Body of pancreas (tissue), 4 donors: ENCODE results near the gene RASGRP2. TPM values are rescaled to one million over a fixed set of nuclear protein-coding genes. Genes with fewer than 3 reads are reported as not detected.

Source experiments
- ATAC-seq: fragments of 150-250 bp; one replicate; pipeline ENCODE4 v1.9.1; 2016
- DNase-seq, 4 donors: peaks; one replicate each; pipeline ENCODE4 v3.0.0-alpha.2; 2019
- H3K27ac ChIP-seq, 4 donors: fragments of 200-600 bp; sonication (generic); 1 replicate in 3 of 4; 2 replicates in 1 of 4; pipeline versions ENCODE4 v1.5.1 to v1.6.1; 2016 to 2019; ENCODE audit warnings: mild to moderate bottlenecking in 1 of 4, mixed read lengths in 1 of 4, moderate library complexity in 1 of 4
- H3K27me3 ChIP-seq, 2 donors: fragments of 200-600 bp; sonication (generic); one replicate each; pipeline ENCODE4 v1.6.0; 2016; ENCODE audit warnings: mild to moderate bottlenecking in 1 of 2
- H3K36me3 ChIP-seq, 2 donors: fragments of 200-600 bp; sonication (generic); replicated peaks in 1 of 2; 2 replicates each; pipeline ENCODE4 v1.5.1; 2016; ENCODE audit warnings: low read depth in 2 of 2; ENCODE audit not compliant: insufficient read depth in 1 of 2
- H3K4me1 ChIP-seq: fragments of 200-600 bp; sonication (generic); one replicate; pipeline ENCODE4 v1.6.0; 2016
- H3K4me3 ChIP-seq, 2 donors: fragments of 200-600 bp; sonication (generic); 1 replicate in 1 of 2; 2 replicates in 1 of 2; pipeline ENCODE4 v1.5.1; 2016 to 2019
- H3K9me3 ChIP-seq, 3 donors: fragments of 200-600 bp; sonication (generic); 1 replicate in 2 of 3; 2 replicates in 1 of 3; pipeline ENCODE4 v1.5.1; 2016
- POLR2A ChIP-seq, 3 donors: fragments of 450-650 bp; IDR thresholded peaks; one replicate each; pipeline ENCODE4 v1.6.1; 2016; ENCODE audit warnings: antibody characterized with exemption in 3 of 3, mild to moderate bottlenecking in 2 of 3
- WGBS, 2 donors: methylation state at CpG; one replicate each; pipeline ENCODE4 v1.1.5; 2017; 5-methylcytosine and 5-hydroxymethylcytosine counted together
- intact Hi-C: fragments of 100-400 bp; cut with DNase I; formaldehyde crosslinking; loops from one replicate; pipeline ENCODE4 v1.15.1; 2023
- total RNA-seq, 2 donors: library from RNA; depleted of rRNA; stranded (reverse); fragments of >200 nt; gene quantifications; one replicate each; pipeline ENCODE4 v1.1.0, GENCODE V29; 2016
- TF ChIP-seq, protein P1 (sequence below), 7 experiments: fragments of 450-650 bp in 4 of 7; fragments of 200-600 bp in 3 of 7; sonication (generic) in 3 of 7; IDR thresholded peaks; one replicate each; pipeline ENCODE4 v1.5.1; 2016 to 2019; ENCODE audit warnings: antibody characterized with exemption in 7 of 7

RASGRP2 gene
- total RNA-seq, 2 donors from 2014 or later, result 4.6 to 17.9 TPM

DNA sequence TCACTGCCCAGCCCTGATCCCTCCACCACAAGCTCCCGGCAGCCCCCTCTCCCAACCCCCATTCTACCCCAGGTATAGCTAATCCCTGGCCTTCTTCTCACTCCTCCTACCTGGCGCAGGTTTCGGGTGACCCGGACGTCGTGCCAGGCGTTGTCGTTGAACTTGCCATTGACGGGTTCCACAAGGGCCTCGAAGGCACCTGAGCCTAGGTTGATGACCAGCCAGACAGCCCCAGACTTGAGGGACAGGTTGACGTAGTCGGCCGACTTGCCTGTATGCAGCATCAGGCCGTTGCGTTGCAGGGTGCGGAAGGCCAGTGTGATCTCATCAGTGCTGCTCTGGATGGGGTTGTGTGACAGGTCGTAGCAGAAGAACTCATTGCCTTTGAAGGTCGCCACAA, 58.4 kb downstream of the RASGRP2 start:
- Histone ChIP-seq H3K9me3 (no peaks in the 10 kb centered on the region), H3K4me1 (peaks cover 20% of the 10 kb centered on the region), H3K36me3 (no peaks in the 10 kb centered on the region), H3K27ac (no peak overlapping the region), H3K27me3 (no peaks in the 10 kb centered on the region), H3K4me3 (no peak overlapping the region)
- WGBS, 2 donors, result 88 to 89% methylated on average over 16 to 18 of the region's 18 CpGs
- ATAC-seq (no peak), DNase-seq (no peak)
- intact Hi-C loops, result no loop called here
- no peak for TF ChIP-seq POLR2A (IDR thresholded peaks at IDR 0.05)
- TF ChIP-seq, protein P1, sequence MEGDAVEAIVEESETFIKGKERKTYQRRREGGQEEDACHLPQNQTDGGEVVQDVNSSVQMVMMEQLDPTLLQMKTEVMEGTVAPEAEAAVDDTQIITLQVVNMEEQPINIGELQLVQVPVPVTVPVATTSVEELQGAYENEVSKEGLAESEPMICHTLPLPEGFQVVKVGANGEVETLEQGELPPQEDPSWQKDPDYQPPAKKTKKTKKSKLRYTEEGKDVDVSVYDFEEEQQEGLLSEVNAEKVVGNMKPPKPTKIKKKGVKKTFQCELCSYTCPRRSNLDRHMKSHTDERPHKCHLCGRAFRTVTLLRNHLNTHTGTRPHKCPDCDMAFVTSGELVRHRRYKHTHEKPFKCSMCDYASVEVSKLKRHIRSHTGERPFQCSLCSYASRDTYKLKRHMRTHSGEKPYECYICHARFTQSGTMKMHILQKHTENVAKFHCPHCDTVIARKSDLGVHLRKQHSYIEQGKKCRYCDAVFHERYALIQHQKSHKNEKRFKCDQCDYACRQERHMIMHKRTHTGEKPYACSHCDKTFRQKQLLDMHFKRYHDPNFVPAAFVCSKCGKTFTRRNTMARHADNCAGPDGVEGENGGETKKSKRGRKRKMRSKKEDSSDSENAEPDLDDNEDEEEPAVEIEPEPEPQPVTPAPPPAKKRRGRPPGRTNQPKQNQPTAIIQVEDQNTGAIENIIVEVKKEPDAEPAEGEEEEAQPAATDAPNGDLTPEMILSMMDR (IDR thresholded peaks at IDR 0.05), result no peak

DNA sequence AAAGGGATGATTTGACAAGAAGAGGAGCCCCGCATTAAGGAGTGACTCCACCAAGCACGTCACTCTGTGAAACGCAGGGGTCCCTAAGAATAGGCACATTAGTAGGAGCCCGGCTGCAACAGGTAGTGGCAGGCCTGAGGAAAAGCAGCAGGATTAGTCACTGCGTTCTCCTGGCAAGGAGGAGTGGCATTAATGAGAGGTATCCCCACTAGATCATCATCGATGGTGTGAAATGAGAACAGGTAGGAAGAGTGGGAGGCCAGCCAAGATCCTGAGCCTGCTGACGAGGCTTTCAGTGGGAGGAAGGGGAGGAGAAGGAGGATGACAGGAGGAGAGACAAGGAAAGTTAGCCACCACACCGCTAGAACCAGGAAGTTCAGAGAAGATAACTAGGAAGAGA, 59.6 kb downstream of the RASGRP2 start:
- no peaks in the 10 kb centered on the region for H3K36me3 ChIP-seq
- H3K4me1 ChIP-seq, result peaks cover 20% of the 10 kb centered on the region
- 71% methylated on average over 8 of the region's 8 CpGs for WGBS, 2 donors
- no peak for DNase-seq
- ATAC-seq, result no peak
- TF ChIP-seq, protein P1 (IDR thresholded peaks at IDR 0.05), result no peak
- no peak for TF ChIP-seq POLR2A (IDR thresholded peaks at IDR 0.05)
- intact Hi-C loops, result no loop called here
- no peaks in the 10 kb centered on the region for H3K27me3 ChIP-seq
- H3K27ac ChIP-seq, result no peak overlapping the region
- H3K9me3 ChIP-seq, result no peaks in the 10 kb centered on the region
- no peak overlapping the region for H3K4me3 ChIP-seq

DNA sequence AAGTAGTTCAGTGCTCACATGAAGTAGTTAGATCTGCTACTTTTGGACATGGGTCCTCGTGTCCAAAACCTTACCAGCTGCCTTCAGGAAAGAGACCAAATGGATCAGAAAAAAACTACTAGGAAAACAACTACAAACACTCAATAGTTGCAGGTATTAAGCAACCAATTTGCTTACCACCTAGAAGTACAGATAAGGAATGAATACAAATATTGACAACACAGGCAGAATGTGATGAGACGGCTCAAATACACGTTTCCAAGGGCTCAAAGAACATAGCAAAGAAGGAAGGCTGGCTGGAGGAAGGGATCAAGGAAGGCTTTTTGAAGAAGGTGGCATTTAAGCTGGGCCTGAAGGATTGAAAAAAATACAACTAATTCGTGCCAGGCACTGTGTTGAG, 62.8 kb downstream of the RASGRP2 start:
- 27 to 36% methylated on average over 4 of the region's 4 CpGs for WGBS, 2 donors
- Histone ChIP-seq H3K9me3 (no peaks in the 10 kb centered on the region), H3K4me1 (no peaks in the 10 kb centered on the region), H3K27me3 (no peaks in the 10 kb centered on the region), H3K36me3 (no peaks in the 10 kb centered on the region), H3K27ac (no peak overlapping the region), H3K4me3 (no peak overlapping the region)
- DNase-seq, result no peak
- TF ChIP-seq POLR2A (IDR thresholded peaks at IDR 0.05), result no peak
- TF ChIP-seq, protein P1 (IDR thresholded peaks at IDR 0.05), result no peak
- no peak for ATAC-seq
- intact Hi-C loops, result no loop called here

DNA sequence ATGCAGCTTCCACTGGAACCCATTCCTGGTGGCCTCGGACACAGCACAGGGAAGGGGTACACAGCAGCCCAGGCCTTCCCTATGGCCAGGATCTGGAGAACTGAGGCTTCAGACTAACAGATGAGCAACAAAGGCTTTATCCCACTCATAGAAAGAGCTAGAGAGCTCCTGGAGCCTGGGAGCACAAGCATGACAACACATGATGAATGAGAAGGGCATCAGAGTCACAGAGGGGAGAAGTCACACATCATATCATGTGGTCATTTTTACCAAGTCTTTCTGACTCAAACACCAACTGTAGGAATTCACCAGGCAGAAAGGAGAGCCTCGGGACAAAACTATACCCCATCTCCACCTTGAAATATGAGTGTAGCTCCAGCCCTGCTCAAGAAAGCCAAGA, 64.1 kb downstream of the RASGRP2 start:
- WGBS, 2 donors, result 36 to 72% methylated on average over 1 to 2 of the region's 2 CpGs
- TF ChIP-seq, protein P1 (IDR thresholded peaks at IDR 0.05), result no peak
- no peak for TF ChIP-seq POLR2A (IDR thresholded peaks at IDR 0.05)
- DNase-seq (no peak), ATAC-seq (no peak)
- Histone ChIP-seq H3K36me3 (no peaks in the 10 kb centered on the region), H3K9me3 (no peaks in the 10 kb centered on the region), H3K4me1 (no peaks in the 10 kb centered on the region), H3K4me3 (no peak overlapping the region), H3K27me3 (no peaks in the 10 kb centered on the region), H3K27ac (no peak overlapping the region)
- intact Hi-C loops, result no loop called here

- TF ChIP-seq POLR2A (IDR thresholded peaks at IDR 0.05), result no peak
- TF ChIP-seq, protein P1 (IDR thresholded peaks at IDR 0.05), result no peak
- Histone ChIP-seq H3K4me1 (peaks cover 7% of the 10 kb centered on the region), H3K36me3 (no peaks in the 10 kb centered on the region), H3K27me3 (no peaks in the 10 kb centered on the region), H3K4me3 (no peak overlapping the region), H3K9me3 (no peaks in the 10 kb centered on the region), H3K27ac (no peak overlapping the region)
- no peak for ATAC-seq
- no peak for DNase-seq
- 70 to 72% methylated on average over 6 of the region's 6 CpGs for WGBS, 2 donors
- intact Hi-C loops, result no loop called here
Measured at GRCh38 chr11:64677441-64678023, 66.4 kb downstream of the RASGRP2 start.
